ENCODE measurements around the gene ADAMTSL1.

Gene ADAMTSL1

DNA sequence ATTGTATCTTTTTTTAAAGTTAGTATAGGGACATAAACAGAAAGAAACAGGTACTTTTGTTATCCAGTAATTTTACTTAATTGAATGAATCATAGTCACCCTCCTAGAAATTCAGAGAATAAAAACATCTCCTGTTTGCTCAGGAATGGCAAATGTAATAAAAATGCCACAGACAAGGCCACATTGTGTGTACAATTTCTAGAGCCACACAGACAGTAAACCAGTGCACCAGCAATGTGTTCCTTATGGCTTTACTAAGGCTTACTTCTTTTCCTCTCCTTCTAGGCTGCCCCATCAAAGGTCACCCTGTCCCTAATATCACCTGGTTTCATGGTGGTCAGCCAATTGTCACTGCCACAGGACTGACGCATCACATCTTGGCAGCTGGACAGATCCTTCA, 413.6 kb downstream of the ADAMTSL1 start:
- no peak for DNase-seq

- DNase-seq = no peak
These were observed 414.3 kb downstream of the ADAMTSL1 start for GRCh38 chr9:18888290-18888689.

DNA sequence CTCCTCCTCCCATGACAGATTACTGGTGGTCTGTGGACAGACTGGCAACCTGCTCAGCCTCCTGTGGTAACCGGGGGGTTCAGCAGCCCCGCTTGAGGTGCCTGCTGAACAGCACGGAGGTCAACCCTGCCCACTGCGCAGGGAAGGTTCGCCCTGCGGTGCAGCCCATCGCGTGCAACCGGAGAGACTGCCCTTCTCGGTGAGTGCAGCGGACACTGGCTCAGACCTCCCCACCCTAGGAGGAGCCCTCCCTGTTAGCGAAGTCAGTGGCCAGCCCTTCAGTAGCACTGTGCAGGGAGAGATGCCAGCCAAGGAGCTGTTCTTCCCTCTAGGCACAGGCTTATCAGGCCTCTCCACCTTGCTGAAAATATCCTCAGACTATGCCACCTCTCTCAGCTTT, 415.6 kb downstream of the ADAMTSL1 start:
- no peak for DNase-seq

GRCh38 chr9:18890372-18890771, 416.4 kb downstream of the ADAMTSL1 start:
- peak in 1 of 5 donors; percentile 14 for DNase-seq

- no peak for DNase-seq
These were observed 418.2 kb downstream of the ADAMTSL1 start for GRCh38 chr9:18891946-18892670.

DNA sequence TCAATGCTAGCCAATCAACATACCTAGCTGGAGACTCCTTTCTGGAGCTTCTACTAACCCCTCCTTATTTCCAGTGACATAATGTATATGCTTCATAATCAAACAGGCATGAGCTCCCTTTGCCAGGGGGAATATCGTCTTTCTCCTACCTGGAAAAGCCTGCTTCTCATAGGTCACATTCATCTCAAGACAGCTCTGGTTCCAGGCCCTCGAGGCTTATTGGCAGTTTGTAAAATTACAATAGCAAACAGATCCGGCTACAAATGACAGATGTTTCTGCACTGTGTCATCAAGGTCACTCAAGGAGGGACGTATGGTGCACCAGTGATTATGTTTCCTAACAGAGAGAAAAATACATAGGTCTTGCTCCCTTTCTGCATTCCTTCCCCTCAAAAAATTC, 419.1 kb downstream of the ADAMTSL1 start:
- DNase-seq = no peak

- no peak for DNase-seq
These were observed 419.5 kb downstream of the ADAMTSL1 start for GRCh38 chr9:18893491-18893890.

- DNase-seq = no peak
These were observed 422.1 kb downstream of the ADAMTSL1 start for GRCh38 chr9:18896004-18896403.

- peak in 1 of 5 donors; percentile 59 for DNase-seq
These were observed 422.7 kb downstream of the ADAMTSL1 start for GRCh38 chr9:18896531-18897179.

GRCh38 chr9:18903450-18903849, 429.5 kb downstream of the ADAMTSL1 start:
- no peak for DNase-seq

GRCh38 chr9:18905028-18905882, 431.3 kb downstream of the ADAMTSL1 start:
- no peak for DNase-seq

- no peak for DNase-seq
These were observed 432.1 kb downstream of the ADAMTSL1 start for GRCh38 chr9:18905883-18906629.

GRCh38 chr9:18906656-18907395, 432.9 kb downstream of the ADAMTSL1 start:
- no peak for DNase-seq

GRCh38 chr9:18907927-18908625, 434.1 kb downstream of the ADAMTSL1 start:
- no peak for DNase-seq

- DNase-seq = no peak
These were observed 435.4 kb downstream of the ADAMTSL1 start for GRCh38 chr9:18909140-18910018.

DNA sequence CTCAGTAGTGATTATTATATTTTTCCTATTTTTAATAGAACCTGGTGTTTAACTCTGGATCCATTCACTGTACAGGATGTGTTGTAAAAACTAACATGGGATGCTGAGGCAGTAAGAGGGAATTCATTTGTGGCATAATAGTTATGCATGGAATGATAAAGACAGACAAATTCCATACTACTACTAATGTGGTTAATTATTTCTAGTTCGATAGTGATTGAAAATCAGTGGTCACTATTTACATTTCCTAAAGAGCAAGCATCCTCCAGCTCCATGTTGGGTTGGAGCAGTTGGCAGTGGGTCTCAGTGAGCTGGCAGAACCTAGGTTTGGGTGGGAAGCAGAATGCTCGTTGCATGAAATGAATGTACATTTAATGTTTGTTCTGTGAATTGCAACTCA, 436.5 kb downstream of the ADAMTSL1 start:
- no peak for DNase-seq

GRCh38 chr9:18910916-18911315, 437.0 kb downstream of the ADAMTSL1 start:
- no peak for DNase-seq

GRCh38 chr9:18911714-18912342, 437.9 kb downstream of the ADAMTSL1 start:
- no peak for DNase-seq

DNA sequence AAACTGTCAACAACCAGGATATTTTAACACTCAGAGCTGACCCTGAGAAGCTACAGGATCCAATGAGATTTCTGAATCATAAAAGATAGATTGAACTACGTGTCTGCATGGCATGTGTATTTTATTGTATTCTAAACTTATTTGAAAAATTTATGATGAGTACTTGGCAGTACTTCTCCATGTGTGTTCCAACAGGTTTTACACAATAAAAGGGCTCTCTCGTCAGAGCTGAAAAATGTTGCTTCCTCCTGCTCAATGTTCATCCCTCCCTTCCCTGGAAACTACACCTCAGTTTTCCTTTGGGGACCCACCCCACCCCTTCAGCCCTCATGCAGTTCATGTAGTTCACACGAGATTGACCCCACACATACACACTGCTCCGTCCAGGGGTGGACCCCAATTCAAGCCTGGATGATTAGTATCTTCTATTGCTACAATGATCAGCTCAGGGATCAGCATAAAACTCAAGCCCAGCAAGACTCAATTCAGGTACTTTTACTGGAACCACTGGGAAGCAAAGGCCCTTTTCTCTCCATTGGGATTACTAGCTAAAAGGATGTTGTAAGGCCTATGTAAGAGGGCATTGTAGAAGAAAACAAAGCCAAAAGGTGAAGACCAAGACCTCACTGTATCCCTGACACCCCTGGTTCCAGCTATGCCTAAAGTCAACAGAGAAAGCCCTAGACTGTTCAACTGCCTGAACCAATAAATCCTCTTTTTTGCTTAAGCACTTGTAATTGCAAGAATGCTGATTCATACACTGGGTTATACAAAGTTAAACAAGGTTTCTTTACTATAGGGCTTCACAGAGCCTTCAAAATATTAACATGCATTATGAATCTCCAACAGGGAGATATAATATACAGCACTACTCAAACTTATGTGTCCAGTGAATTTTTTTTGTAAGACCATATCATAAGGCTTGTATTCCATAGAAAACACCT, 446.5 kb downstream of the ADAMTSL1 start:
- DNase-seq = no peak

All from T-helper 1 cell (primary cell).